Activated naive CD4-positive, alpha-beta T cell treated with anti-CD3 and anti-CD28 coated beads, Interleukin-2, amount 50 U/mL, for 16 hours (primary cell): ENCODE results near the gene OSBPL3.

Experiments used
- DNase-seq: peaks from one replicate; pipeline ENCODE4 v3.0.0-alpha.2; 2020

Gene OSBPL3

DNA sequence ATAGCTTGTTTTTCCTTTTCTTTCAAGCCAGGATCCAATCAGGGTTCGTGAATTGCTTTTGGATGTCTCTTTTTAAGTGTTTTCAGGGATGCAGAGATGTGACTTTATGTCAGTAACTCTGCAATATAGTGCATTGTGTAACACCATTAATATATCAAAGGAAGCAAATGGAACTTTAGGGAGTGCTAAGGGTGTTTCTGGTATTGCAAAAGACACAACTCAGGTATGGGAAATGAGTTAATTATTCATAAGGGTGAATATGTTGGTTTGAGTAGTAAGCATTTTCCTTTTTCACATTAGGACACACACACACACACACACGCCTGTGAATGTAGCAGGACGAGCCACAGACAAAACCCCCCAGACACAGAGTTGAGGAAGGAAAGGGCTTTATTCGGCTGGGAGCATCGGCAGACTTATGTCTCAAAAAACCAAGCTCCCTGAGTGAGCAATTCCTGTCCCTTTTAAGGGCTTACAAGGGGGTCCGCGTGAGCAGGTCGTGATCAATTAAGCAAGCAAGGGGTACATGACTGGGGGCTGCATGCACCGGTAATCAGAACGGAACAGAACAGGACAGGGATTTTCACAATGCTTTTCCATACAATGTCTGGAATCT lies 190.9 kb downstream of the OSBPL3 start:
- no peak for DNase-seq

DNA sequence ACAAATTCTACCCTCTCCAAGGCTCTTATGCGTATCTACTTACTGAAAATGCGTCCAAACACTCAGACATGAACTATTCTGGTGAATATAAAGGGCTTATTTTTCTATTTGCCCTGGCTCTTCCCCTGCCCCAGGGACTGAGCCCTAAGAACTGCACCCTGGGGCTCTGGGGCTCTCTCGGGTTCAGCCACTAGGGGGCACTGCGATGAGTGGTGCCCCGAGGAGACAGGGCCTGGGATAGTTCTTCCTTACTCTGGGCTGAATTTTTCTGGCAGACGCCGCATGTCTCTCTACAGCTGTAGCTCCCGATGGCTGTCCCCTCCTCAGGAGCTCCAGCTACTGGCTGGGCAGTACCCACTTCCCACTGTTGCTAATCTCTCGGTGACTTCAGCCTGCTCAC lies 191.9 kb downstream of the OSBPL3 start:
- no peak for DNase-seq

DNA sequence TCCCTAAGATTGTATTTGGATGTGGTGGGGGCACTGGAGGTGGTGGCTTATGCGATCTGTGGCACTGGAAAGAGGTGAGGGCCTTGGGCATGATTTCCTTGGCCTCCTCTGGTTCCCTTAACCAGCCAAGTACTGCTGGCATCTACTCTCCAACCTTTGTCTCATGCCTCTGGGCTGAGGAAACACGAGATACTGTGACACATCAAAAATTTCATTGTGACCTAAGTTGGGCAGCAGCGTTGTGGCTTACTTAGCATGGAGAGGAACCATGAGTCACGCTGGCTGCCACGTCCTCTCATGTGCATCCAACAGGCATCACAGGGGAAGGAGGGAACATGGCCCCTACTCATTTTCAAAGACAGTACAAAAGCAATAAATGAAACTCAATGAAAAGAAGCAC lies 193.0 kb downstream of the OSBPL3 start:
- DNase-seq: no peak

DNA sequence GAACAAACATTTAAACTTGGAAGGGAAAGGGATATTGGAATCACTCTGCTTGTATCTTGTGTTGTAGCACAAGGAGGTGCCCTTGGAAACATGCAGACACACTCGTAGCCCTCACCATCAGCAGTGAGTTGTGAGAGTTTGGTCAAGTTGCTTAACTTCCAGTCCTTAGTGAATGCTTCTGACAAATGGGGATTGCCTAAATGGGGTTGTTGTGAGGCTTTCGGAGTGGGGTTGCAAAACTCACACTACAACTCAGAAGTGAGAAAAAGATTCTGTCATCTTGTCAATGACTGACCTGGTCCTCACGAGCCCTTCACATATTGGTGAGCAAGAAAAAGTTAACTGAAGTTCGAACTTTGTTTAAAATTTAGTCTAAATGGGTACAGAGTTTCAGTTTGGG lies 193.7 kb downstream of the OSBPL3 start:
- no peak for DNase-seq

DNA sequence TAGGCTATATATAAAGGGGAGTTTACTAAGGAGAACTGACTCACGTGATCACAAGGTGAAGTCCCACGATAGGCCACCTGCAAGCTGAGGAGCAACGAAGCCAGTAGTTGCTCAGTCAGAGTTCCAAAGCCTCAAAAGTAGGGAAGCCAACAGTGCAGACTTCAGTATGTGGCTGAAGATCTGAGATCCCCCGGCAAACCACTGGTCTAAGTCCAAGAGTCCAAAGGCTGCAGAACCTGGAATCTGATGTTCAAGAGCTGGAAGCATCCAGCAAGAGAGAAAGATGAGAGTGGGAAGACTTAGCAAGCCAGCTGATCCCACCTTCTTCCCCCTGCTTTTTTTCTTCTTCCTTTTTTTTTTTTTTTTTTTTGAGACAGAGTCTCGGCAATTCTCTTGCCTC lies 195.7 kb downstream of the OSBPL3 start:
- DNase-seq: no peak

DNA sequence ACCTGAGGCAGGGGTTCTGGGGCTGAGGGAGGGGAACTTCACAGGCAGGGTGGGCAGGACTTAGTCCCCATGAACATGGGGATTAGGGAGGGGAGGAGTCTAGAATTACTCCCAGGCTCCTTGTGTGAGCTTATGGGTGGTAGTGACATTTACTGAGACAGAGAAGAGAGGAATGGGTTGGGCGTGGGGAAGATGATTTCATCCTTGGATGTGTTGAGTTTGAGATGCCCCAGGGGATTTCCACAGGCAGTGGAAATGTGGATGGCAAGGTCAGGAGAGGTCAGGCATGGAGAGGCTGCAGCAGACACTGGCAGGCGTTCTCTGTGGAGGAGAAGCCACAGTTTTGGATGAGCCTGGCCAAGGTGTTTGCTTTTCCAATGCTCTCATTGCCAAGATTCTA lies 196.3 kb downstream of the OSBPL3 start:
- no peak for DNase-seq

DNA sequence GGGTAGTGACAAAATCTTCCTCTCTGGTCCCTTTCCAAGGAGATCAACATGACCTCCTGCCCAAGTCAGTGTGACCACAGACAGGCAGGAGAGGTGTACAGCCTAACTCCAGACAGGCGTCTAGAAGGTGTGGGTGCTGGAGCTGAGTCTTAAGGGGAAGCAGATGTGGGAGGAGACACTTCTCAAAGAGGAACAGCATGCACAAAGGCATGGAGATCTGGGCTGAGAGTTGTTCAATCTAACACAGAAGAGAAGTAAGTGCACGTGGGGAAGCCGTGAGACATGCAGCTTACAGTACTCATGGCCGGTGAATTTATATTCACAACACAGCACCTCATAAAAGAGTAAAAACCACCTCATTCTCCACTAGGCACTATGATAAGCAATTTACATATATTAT lies 198.9 kb downstream of the OSBPL3 start:
- DNase-seq: no peak

DNA sequence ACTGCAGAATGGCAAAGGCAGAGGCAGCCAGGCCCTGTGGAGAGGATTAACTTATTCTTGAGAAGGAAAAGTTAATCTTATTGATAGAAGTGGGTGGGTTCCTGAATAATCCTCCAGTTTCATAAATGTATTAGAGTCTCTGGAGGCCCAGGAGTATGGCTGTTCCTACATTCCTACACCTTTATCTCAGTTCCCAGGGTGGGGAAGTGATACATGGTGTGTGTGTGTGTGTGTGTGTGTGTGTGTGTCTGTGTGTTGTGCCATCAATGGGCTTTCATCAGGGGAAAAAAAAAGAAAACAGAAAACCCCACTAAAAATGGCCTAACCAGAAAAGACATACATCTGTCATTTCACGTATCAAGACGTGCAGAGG lies 200.7 kb downstream of the OSBPL3 start:
- DNase-seq: no peak

DNA sequence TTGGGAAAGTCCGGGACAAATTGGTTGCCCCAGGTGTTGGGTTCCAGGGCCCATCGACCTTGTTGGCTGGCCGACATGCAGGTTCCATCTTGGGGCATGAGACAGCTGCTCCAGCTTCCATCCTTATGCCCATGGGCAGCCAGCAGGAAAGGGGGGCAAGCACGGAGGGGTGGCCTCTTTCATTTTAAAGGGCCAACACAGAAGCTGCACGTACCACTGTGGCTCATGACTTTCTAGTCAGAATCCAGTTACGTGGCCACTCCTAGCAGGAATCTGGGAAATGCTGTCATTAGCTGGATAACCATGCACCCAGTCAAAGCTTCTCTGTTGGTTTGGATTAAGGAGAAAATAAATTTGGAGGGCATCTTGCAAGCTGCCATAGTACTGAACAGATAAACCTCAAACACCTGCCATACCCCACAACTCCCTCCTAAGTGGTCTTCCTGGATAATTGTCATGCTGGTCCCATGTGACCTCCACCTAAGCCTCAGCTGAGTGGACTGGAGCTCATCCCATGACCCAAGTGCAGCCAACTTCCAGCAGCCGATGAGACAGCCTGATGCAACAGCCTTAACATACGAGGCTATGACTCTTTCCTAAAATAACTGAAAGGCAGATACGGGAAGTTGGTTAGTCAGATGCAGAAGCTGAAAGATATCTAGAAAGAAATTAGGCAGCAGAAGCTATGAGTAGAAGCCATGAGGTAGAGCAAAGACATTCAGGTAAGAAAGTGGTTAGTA lies 201.3 kb downstream of the OSBPL3 start:
- DNase-seq: no peak

DNA sequence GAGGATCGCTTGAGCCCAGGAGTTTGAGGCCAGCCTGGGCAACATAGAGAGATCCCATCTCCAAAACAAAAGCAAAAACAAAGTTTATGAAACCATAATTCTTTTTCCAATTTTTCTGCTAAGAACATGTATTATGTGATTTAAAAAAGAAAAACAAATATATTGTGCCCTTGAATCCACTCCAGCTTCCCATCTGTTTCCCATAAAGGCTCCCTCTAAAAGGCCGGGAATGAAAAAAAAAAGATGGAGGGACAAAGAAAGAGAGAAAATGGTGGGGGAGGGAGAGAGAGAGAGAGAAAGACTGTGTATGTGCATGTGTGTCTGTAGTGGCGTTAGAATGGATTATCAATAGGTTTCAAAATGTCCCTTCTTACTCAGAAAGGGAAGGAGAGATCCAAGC lies 202.2 kb downstream of the OSBPL3 start:
- no peak for DNase-seq

DNA sequence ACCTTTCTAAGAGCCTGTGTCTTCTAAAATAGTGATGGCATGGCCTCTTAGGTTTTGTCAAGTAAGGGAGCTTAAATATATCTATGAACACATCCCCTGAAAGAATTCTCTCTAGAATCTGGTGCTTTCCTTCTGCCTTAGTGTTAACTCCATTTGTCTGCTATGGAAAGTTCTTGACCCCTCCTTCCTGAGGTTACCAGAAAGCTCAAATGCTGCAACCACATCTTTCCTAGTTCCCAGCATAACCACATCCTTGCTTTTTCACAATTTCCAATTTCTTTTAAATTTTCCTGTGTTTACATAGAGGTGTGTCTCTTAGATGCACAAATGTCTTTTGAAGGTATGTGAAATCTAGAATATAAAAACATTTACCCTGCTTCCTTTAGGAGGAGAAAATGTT lies 206.3 kb downstream of the OSBPL3 start:
- DNase-seq: no peak

DNA sequence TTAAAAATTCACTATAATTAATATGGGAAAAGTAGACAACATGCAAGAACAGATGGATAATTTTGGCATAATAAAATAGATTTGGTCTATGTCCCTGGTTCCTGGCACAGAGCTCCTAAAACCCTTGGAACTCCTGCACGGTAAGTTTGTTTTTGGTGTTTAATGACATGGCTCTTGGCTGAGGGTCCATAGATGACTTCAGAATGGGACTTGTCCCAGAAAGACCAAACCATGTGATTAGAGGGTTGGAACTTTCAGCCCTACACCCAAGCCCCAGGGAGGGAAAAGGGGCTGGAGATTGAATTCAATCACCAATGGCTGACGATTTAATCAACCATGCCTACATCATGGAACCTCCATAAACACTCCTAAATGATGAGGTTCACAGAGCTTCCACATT lies 210.1 kb downstream of the OSBPL3 start:
- no peak for DNase-seq

DNA sequence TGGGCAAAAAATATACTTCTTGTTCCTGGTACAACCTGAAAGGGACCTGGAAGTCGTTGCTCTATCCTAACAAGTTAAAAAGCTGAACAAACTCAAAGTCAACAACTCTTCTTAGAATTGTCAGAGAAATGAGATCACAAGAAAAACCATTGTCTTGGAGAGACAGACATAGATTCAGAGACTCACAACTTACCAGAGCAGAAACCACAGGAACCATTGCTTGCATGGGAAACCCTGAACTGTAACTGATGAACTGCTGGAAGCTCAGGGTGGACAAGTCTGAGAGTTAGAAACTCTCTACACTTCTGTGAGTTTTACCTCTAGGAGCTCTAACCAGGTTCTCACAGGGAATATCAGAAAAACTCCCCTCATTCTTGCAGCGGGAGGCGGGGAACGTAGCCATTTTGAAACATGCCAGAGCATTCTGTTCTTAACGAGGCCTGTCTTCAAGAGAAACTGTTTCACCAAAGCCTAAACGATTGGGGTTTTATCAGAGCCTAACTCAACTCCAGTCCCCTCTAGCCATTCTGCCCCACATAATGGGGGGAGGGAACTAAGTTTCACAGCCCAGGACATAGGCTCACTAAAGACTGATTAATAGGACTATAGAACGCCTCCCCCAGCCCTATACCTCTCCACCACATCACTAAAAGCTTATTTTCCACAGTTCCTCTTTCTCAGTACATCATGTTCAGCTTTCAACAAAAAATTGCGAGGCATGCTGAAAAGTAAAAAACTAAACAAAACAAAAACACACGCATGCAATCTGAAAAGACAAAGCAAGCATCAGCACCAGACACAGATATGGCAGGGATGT lies 210.8 kb downstream of the OSBPL3 start:
- DNase-seq: no peak

DNA sequence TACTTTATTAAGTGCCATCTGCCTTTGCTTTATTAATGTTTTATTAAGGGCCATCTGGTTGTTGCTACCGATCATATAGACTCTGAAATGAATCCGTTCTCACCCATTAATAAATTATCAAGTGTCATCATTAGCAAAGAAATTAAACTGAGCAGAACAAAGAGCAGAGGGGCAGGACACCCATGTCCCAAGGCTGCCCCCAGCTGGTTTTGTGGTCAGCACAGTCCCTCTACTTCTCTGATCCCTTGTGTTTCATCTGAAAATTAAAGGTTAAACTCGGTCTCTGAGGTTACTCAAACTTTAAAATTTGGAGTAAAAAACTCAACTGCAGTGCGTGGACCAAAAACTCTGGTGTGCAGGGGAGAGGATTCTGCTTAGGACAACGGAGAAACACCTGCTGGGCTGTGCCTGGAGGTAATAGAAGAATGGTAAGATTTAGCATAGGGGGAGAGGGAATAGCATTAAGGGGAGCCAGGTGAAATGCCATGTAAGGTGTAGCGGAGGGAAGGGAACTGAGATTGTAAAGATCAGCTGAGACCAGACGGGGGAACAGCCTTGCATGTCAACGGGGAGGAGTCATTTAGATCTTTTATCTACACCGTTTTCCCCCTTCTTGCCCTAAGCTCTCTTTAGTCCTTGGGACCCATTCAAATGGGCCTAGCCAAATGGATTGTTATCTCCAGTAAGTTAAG lies 212.0 kb downstream of the OSBPL3 start:
- DNase-seq: no peak

DNA sequence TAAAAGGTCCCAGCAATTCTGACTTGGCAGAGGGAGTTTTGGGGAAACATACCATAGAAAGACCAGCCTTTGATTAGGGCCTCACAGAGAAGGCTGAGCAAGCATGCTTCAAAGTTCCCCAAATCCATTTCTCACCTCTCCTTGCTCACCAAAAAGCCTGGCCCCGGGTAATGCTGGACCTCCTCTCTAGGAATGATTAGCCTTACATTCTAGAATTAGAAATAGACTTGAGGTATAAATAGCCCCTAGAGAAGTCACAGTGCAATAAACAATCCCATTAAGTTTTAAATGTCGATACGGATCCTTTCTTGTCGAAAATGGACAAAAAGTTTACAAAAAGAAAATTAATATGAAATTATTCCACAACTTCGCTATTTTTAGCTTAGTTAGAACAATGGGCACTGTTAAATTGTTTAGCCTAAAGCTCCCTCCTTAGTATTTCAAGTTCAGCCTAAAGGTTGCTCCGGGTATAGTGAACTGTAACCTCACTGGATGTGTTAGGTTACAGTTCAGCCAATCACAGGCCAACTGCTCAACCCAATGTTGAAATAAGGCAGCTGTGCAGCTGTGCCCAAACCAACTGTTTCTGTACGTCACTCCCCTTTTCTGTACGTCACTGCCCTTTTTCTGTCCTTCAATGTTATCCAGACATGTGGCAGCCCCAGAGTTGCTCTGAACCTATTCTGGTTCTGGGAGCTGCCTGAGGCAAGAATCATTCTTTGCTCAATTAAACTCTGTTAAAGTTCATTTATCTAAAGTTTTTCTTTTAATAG lies 214.8 kb downstream of the OSBPL3 start:
- DNase-seq: no peak

DNA sequence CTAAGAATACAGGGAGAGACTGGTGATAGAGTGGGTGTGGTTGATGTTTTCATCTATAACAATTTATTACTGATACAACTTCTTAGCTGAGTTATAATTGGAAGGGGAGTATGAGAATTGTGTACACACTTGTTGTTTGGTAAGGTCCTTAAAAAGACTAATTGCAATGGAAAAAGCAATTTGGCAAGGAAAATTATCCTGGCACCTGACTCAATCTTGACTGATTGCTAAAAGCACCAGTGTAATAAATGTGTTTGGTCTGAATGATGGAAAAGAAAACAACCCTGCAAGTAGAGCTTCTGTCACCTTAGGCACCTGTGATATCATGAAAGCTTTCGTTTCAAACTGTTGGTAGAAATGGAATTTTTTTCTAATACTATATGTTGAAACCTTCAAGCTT lies 216.0 kb downstream of the OSBPL3 start:
- DNase-seq: no peak

DNA sequence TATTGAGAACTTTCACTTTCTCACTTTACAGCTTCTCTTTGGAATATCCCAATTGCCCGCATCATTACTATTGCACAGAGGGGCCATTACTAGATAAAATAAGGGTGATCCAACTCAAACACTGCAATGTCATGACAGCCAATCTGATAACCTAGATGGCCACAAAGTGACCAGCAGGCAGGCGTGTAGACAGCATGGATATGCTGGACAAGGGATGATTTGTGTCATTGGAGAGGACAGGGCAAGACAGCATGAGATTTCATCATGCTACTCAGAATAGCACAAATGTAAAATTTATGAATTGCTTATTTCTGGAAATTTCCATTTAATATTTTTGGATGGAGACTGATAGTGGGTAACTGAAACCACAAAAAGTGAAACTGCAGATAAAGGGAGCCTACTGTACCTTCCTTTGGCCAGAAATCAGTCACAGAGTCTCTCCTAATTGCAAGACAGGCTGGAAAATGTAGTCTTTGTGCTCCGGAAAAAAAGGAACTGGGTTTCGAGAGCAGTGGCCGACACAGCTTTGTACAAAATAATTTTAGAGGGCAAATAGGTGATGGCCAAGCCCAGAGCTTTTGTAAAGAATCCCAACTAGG lies 216.6 kb downstream of the OSBPL3 start:
- DNase-seq: no peak

DNA sequence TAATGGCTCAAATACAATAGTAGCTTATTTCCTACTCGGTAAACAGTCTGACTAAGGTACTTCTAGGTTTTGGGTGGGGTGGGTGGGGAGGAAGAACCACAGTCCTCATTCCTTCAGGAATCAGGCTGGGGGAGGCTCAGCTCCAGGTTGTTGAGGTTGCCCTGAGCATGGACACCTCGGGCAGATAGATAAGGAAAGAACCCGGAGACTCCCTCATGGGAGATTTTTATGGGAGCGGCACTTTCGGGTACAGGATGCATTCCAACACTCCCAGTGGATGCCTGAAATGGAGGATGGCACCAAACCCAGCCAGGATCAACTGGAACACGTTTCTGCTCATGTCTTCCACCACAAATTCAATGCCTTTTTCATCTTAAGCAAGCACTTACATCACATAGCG lies 217.2 kb downstream of the OSBPL3 start:
- no peak for DNase-seq

DNA sequence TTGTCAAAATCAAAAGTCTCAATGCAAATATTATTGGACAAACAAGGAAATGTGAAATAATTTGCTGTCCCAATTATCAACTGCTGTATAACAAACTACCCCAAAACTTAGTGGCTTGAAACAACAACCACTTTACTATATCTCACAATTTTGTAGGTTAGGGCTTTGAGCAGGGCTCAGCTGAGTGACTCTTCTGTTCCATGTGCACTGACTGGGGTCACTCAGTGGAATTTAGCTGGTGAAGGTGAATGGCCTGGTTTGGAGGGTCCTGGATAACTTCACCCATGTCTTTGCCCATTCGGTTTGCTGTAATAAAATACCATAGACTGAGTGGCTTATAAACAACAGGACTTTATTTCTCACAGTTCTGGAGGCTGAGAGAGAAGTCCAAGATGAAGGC lies 219.0 kb downstream of the OSBPL3 start:
- DNase-seq: no peak

DNA sequence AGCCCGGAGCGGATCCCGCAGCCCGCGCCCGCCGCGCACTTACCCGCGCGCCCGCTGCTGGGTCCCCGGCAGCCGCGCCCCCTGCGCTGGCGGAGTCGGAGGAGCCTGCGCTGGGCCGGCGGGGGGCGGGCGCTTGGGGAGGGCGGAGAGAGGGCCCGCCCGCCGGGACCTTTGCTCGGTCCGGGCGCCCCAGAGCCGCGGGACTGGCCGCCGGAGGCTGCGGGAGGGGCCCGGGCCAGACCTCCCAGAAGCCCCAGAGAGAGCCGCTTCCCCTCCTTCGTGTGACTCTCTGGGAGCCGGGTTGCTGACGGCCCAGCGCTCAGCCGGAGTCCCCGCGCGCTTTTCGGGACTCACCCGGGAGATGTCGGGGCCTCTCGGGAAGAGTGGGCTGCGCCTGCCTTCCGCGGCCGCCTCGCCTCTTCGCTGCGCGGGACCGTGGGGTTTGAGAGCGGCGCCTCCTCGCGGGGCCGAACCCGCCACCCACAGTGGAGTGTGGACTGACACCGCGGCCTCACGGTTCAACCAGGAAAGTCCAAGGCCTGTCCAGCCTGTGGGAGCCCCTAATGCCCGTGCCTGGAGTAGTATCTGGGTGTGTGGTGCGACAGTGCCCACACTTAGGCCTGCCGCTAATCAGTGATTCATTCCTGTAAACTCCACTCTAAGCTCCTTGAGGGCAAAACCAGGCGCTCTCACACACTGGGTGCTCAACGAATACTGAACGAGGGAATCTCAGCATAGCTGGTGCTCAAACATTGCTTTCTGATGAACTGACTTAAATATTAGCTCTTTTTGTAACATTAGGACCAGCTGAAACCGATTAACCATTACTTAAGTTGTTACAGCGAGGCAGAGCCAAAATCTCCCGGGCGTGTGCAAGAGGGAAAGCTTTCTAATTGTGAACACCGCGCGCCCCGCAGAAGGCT lies 222.4 kb downstream of the OSBPL3 start, which contains the start of gene GSDME:
GSDME (minus strand) TSS at position 112 of the 923 bp plus-strand sequence. CDS start 7,690 bp downstream, outside the sequence.
- DNase-seq: peak; percentile 46
